ENCODE measurements around the gene FMNL1.
"Not testable (repeated sequence)": the region's sequence is repeated elsewhere in the genome, so short reads cannot be mapped to it uniquely, and the experiment has no call there.

FMNL1 gene

GRCh38 chr17:45246861-45247428, 25.3 kb downstream of the FMNL1 start:
- DNase-seq (ENCODE audit: low spot score in 2 of 2) (no peak), ATAC-seq (replicated peaks; ENCODE audit: extremely low read depth, poor library complexity, severe bottlenecking) (peak; percentile 52)
- peaks cover 66% of the 10 kb centered on the region for H3K36me3 Mint-ChIP-seq (ENCODE audit: insufficient read depth)
- H3K4me3 Mint-ChIP-seq: peak overlapping the region; percentile 83
- no peaks in the 10 kb centered on the region for H3K9me3 Mint-ChIP-seq
- H3K4me1 Mint-ChIP-seq: peaks cover 49% of the 10 kb centered on the region
- peak overlapping the region; percentile 94 for H3K27ac Mint-ChIP-seq (ENCODE audit: low read depth)
- H3K27me3 Mint-ChIP-seq: no peaks in the 10 kb centered on the region

- no peaks in the 10 kb centered on the region for H3K9me3 Mint-ChIP-seq
Measured at GRCh38 chr17:45247429-45248131, 25.9 kb downstream of the FMNL1 start.

GRCh38 chr17:45248132-45248957, 26.7 kb downstream of the FMNL1 start:
- no peaks in the 10 kb centered on the region for H3K27me3 Mint-ChIP-seq
- peaks cover 61% of the 10 kb centered on the region for H3K36me3 Mint-ChIP-seq (ENCODE audit: insufficient read depth)
- DNase-seq (ENCODE audit: low spot score in 2 of 2) (peak; percentile 69 to 79), ATAC-seq (replicated peaks; ENCODE audit: extremely low read depth, poor library complexity, severe bottlenecking) (peak; percentile 83)
- no peaks in the 10 kb centered on the region for H3K9me3 Mint-ChIP-seq
- H3K27ac Mint-ChIP-seq (ENCODE audit: low read depth): peak overlapping the region; percentile 94
- peak overlapping the region; percentile 83 for H3K4me3 Mint-ChIP-seq
- H3K4me1 Mint-ChIP-seq: peaks cover 54% of the 10 kb centered on the region

More at GRCh38 chr17:45247429-45248131, 25.9 kb downstream of the FMNL1 start:
- H3K27ac Mint-ChIP-seq (ENCODE audit: low read depth): peak overlapping the region; percentile 94
- H3K27me3 Mint-ChIP-seq: no peaks in the 10 kb centered on the region
- H3K36me3 Mint-ChIP-seq (ENCODE audit: insufficient read depth): peaks cover 65% of the 10 kb centered on the region
- peak; percentile 90 to 96 for DNase-seq (ENCODE audit: low spot score in 2 of 2)
- peak; percentile 86 for ATAC-seq (replicated peaks; ENCODE audit: extremely low read depth, poor library complexity, severe bottlenecking)
- peaks cover 51% of the 10 kb centered on the region for H3K4me1 Mint-ChIP-seq
- peak overlapping the region; percentile 83 for H3K4me3 Mint-ChIP-seq

- Mint-ChIP-seq H3K4me3 (no peak overlapping the region), H3K27me3 (no peaks in the 10 kb centered on the region), H3K27ac (ENCODE audit: low read depth) (no peak overlapping the region), H3K9me3 (no peaks in the 10 kb centered on the region), H3K36me3 (ENCODE audit: insufficient read depth) (peaks cover 33% of the 10 kb centered on the region), H3K4me1 (peaks cover 47% of the 10 kb centered on the region)
- ATAC-seq (replicated peaks; ENCODE audit: extremely low read depth, poor library complexity, severe bottlenecking): no peak
- DNase-seq (ENCODE audit: low spot score in 2 of 2): no peak
Measured at GRCh38 chr17:45251931-45252330, 30.2 kb downstream of the FMNL1 start.

- not testable (repeated sequence) for H3K9me3 Mint-ChIP-seq; ATAC-seq (replicated peaks; ENCODE audit: extremely low read depth, poor library complexity, severe bottlenecking); H3K4me3 Mint-ChIP-seq; DNase-seq (ENCODE audit: low spot score in 2 of 2); H3K27ac Mint-ChIP-seq (ENCODE audit: low read depth); H3K27me3 Mint-ChIP-seq
- H3K36me3 Mint-ChIP-seq (ENCODE audit: insufficient read depth): peaks cover 22% of the 10 kb centered on the region
- H3K4me1 Mint-ChIP-seq: peaks cover 44% of the 10 kb centered on the region
Measured at GRCh38 chr17:45253237-45253636, 31.6 kb downstream of the FMNL1 start.

GRCh38 chr17:45253879-45254278, 32.2 kb downstream of the FMNL1 start:
- H3K27me3 Mint-ChIP-seq: no peaks in the 10 kb centered on the region
- H3K36me3 Mint-ChIP-seq (ENCODE audit: insufficient read depth): peaks cover 17% of the 10 kb centered on the region
- DNase-seq (ENCODE audit: low spot score in 2 of 2) (no peak), ATAC-seq (replicated peaks; ENCODE audit: extremely low read depth, poor library complexity, severe bottlenecking) (no peak)
- H3K4me3 Mint-ChIP-seq: no peak overlapping the region
- no peaks in the 10 kb centered on the region for H3K9me3 Mint-ChIP-seq
- H3K4me1 Mint-ChIP-seq: peaks cover 38% of the 10 kb centered on the region
- peak overlapping the region; percentile 67 for H3K27ac Mint-ChIP-seq (ENCODE audit: low read depth)

- peaks cover 36% of the 10 kb centered on the region for H3K4me1 Mint-ChIP-seq
- ATAC-seq (replicated peaks; ENCODE audit: extremely low read depth, poor library complexity, severe bottlenecking): no peak
- no peaks in the 10 kb centered on the region for H3K27me3 Mint-ChIP-seq
- no peak overlapping the region for H3K4me3 Mint-ChIP-seq
- DNase-seq (ENCODE audit: low spot score in 2 of 2): no peak
- peak overlapping the region; percentile 71 for H3K27ac Mint-ChIP-seq (ENCODE audit: low read depth)
- H3K9me3 Mint-ChIP-seq: no peaks in the 10 kb centered on the region
- peaks cover 11% of the 10 kb centered on the region for H3K36me3 Mint-ChIP-seq (ENCODE audit: insufficient read depth)
Measured at GRCh38 chr17:45255358-45255757, 33.7 kb downstream of the FMNL1 start.

GRCh38 chr17:45256114-45256966, 34.7 kb downstream of the FMNL1 start:
- no peaks in the 10 kb centered on the region for H3K9me3 Mint-ChIP-seq
- ATAC-seq (replicated peaks; ENCODE audit: extremely low read depth, poor library complexity, severe bottlenecking) (no peak), DNase-seq (ENCODE audit: low spot score in 2 of 2) (no peak)
- H3K27ac Mint-ChIP-seq (ENCODE audit: low read depth): no peak overlapping the region
- no peaks in the 10 kb centered on the region for H3K27me3 Mint-ChIP-seq
- peaks cover 4% of the 10 kb centered on the region for H3K36me3 Mint-ChIP-seq (ENCODE audit: insufficient read depth)
- no peak overlapping the region for H3K4me3 Mint-ChIP-seq
- peaks cover 36% of the 10 kb centered on the region for H3K4me1 Mint-ChIP-seq

GRCh38 chr17:45257115-45257514, 35.4 kb downstream of the FMNL1 start:
- no peak for DNase-seq (ENCODE audit: low spot score in 2 of 2)
- Mint-ChIP-seq H3K4me1 (peaks cover 34% of the 10 kb centered on the region), H3K4me3 (no peak overlapping the region), H3K36me3 (ENCODE audit: insufficient read depth) (peaks cover 3% of the 10 kb centered on the region), H3K9me3 (no peaks in the 10 kb centered on the region), H3K27ac (ENCODE audit: low read depth) (peak overlapping the region; percentile 67), H3K27me3 (no peaks in the 10 kb centered on the region)
- ATAC-seq (replicated peaks; ENCODE audit: extremely low read depth, poor library complexity, severe bottlenecking): no peak

- peaks cover 16% of the 10 kb centered on the region for H3K4me1 Mint-ChIP-seq
- no peaks in the 10 kb centered on the region for H3K27me3 Mint-ChIP-seq
- DNase-seq (ENCODE audit: low spot score in 2 of 2): no peak
- H3K36me3 Mint-ChIP-seq (ENCODE audit: insufficient read depth): peaks cover 3% of the 10 kb centered on the region
- no peak overlapping the region for H3K4me3 Mint-ChIP-seq
- no peak for ATAC-seq (replicated peaks; ENCODE audit: extremely low read depth, poor library complexity, severe bottlenecking)
- H3K27ac Mint-ChIP-seq (ENCODE audit: low read depth): no peak overlapping the region
- H3K9me3 Mint-ChIP-seq: no peaks in the 10 kb centered on the region
Measured at GRCh38 chr17:45258981-45259380, 37.3 kb downstream of the FMNL1 start.

GRCh38 chr17:45260204-45260783, 38.6 kb downstream of the FMNL1 start:
- Mint-ChIP-seq H3K36me3 (ENCODE audit: insufficient read depth) (peaks cover 7% of the 10 kb centered on the region), H3K27ac (ENCODE audit: low read depth) (no peak overlapping the region), H3K4me3 (no peak overlapping the region), H3K4me1 (peaks cover 9% of the 10 kb centered on the region), H3K9me3 (no peaks in the 10 kb centered on the region), H3K27me3 (no peaks in the 10 kb centered on the region)
- ATAC-seq (replicated peaks; ENCODE audit: extremely low read depth, poor library complexity, severe bottlenecking) (no peak), DNase-seq (ENCODE audit: low spot score in 2 of 2) (no peak)
